Dermis lymphatic vessel endothelial cell (primary cell): Measurements from ENCODE around the gene CNOT2. TPM values are rescaled to one million over a fixed set of nuclear protein-coding genes. Genes with fewer than 3 reads are reported as not detected.

Experiments used
- total RNA-seq: library from RNA; depleted of rRNA; stranded (reverse); fragments of >200 nt; gene quantifications from 2 replicates; pipeline ENCODE4 v1.2.1, GENCODE V29; 2014

CNOT2 gene, protein sequence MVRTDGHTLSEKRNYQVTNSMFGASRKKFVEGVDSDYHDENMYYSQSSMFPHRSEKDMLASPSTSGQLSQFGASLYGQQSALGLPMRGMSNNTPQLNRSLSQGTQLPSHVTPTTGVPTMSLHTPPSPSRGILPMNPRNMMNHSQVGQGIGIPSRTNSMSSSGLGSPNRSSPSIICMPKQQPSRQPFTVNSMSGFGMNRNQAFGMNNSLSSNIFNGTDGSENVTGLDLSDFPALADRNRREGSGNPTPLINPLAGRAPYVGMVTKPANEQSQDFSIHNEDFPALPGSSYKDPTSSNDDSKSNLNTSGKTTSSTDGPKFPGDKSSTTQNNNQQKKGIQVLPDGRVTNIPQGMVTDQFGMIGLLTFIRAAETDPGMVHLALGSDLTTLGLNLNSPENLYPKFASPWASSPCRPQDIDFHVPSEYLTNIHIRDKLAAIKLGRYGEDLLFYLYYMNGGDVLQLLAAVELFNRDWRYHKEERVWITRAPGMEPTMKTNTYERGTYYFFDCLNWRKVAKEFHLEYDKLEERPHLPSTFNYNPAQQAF
- 91.1 and 137 TPM in 2 replicates for total RNA-seq

DNA sequence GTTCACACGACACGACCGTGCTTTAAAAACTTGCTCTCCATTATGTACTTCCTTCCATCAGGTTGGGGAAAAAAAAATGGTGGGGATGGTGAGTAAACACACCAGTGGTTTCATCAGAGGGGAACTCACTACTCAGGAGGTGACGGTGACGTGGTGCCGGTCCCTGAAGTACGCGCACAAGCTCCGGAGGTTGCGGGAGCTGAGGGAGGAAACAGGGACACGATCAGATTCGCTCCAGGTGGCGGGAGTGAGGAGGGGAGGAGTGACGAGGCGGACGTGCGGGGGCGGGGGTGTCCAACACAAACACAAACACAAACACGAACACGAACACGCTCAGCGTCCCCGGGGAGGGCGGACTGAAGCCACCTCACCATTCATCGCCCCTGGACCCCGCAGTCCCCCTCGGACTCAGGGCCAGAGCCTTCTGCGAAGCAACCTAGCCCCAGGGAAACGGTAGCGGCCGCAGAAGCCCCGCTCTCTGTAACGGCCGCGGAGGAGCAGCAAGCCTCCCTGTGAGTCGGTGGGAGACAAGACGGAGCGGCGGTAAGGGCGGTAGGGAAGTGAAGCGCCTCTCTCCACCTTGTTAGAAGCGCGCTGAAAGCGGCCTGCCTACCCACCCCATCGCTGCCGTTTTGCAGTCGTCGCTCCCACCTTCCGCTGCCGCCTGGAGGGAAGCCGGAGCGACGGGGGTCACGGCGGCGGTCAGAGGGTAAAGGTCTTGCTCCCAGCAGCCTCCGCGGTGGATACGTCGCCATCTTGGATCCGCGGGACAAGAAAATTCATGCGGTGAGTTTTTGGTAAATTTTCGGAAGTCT is at the start of gene CNOT2:
TSS of gene CNOT2 (plus strand) at position 739 of the 815 bp plus-strand sequence. CDS start 34,794 bp downstream, outside the sequence.

DNA sequence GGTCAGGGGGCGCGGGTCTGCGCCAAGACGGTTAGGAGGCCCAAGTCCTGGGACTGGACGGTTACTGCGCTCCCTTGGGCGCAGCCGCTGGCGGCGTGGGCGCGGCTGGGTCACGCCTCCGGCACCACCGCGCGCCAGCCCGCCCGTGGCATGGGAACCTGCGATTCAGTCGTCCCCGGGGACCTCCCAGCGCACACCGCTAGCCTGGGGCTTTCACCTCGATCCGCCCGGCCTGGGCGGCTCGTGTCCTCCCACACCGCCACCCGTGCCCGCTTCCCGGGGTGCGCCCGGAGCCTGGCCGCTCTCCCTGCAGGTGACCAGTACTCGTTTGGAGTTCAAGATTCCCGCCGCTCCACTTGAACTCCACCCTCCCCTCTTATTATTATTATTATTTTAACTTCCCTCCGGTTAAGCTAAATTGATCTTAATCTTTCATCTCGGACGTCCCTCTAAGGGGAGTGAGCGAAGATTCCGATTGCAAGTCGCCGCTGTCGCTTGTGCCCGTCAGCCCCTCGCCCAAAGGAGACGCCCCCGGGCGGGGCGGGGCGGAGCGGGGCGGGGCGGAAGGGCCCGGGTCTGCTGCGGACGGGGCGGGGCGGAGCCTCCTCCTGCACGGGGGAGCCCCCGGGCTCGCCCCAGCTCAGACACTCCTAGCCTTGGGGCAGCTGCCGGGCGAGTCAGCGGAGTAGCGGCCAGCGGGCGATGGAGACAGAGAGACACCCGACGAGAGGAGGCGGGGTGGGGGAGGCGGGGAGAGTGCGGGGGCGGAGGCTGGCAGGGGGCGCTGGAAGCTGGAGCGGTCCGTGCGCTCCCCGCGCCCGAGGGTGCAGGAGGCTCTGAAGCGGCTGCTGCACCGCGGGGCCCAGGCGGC is 122.7 kb downstream of the CNOT2 start, which contains the start of gene KCNMB4:
TSS of gene KCNMB4 (plus strand) at position 643 of the 871 bp plus-strand sequence. CDS start 445 bp downstream, outside the sequence.

Other genes starting within 250 kb of the CNOT2 start
- gene KCNMB4, start 122.9 kb downstream of the CNOT2 start, total RNA-seq: 0.43 and 0.60 TPM in 2 replicates